CD4-positive, alpha-beta T cell (primary cell): ENCODE results near the gene TRPC4AP. TPM values are rescaled to one million over a fixed set of nuclear protein-coding genes. Genes with fewer than 3 reads are reported as not detected.

Source experiments
- ATAC-seq: fragments of 200-7000 bp; cut with Tn5 transposase; one replicate; pipeline ENCODE4 v1.10.0; 2022; ENCODE audit warnings: mild to moderate bottlenecking; ENCODE audit not compliant: poor library complexity
- CTCF ChIA-PET: fragments of 350-600 bp; sonication (Branson Sonifier 250); formaldehyde crosslinking; loops from one replicate; lab custom pipeline; 2021; ENCODE audit warnings: antibody characterized with exemption, inconsistent platforms; lab: Charles Lee
- POLR2A ChIA-PET: fragments of 350-600 bp; sonication (Branson Sonifier 250); formaldehyde crosslinking; loops from one replicate; lab custom pipeline; 2021; ENCODE audit warnings: antibody characterized with exemption, inconsistent platforms; lab: Charles Lee
- DNase-seq, 14 experiments: peaks; one replicate each; pipeline ENCODE4 v3.0.0-alpha.2; 2013 to 2020; ENCODE audit warnings: mixed read lengths in 2 of 14
- H3K27ac ChIP-seq, 2 donors: one replicate each; pipeline versions ENCODE4 v1.5.1 to v1.7.0; 2013; ENCODE audit warnings: low read length in 2 of 2, low read depth in 1 of 2, mild to moderate bottlenecking in 1 of 2
- H3K27me3 ChIP-seq, 2 experiments: 1 replicate in 1 of 2; 2 replicates in 1 of 2; pipeline versions ENCODE4 v1.6.1 to v1.7.0; 2013; ENCODE audit warnings: low read length in 2 of 2, control low read depth in 1 of 2, mild to moderate bottlenecking in 1 of 2, moderate library complexity in 1 of 2; ENCODE audit not compliant: insufficient read depth in 2 of 2, control insufficient read depth in 1 of 2
- H3K36me3 ChIP-seq: one replicate; pipeline ENCODE4 v1.6.1; 2013; ENCODE audit warnings: low read length, control low read depth; ENCODE audit not compliant: insufficient read depth
- H3K4me1 ChIP-seq: one replicate; pipeline ENCODE4 v1.6.1; 2013; ENCODE audit warnings: low read length, control low read depth; ENCODE audit not compliant: insufficient read depth
- H3K4me3 ChIP-seq: one replicate; pipeline ENCODE4 v1.5.1; 2013; ENCODE audit warnings: mild to moderate bottlenecking, low read length, moderate library complexity
- H3K9me3 ChIP-seq, 2 experiments: 1 replicate in 1 of 2; 2 replicates in 1 of 2; pipeline versions ENCODE4 v1.6.1 to v1.7.0; 2013; ENCODE audit warnings: low read length in 2 of 2, mild to moderate bottlenecking in 2 of 2, control low read depth in 1 of 2, moderate library complexity in 1 of 2; ENCODE audit not compliant: control insufficient read depth in 1 of 2, insufficient read depth in 1 of 2
- H3K27ac Mint-ChIP-seq: one replicate; pipeline ENCODE4 v1.8.0; 2020; ENCODE audit warnings: mixed read lengths
- H3K27me3 Mint-ChIP-seq: one replicate; pipeline ENCODE4 v1.8.0; 2021; ENCODE audit warnings: mixed read lengths
- H3K36me3 Mint-ChIP-seq: one replicate; pipeline ENCODE4 v1.8.0; 2021; ENCODE audit warnings: low read depth, mixed read lengths
- H3K4me1 Mint-ChIP-seq: one replicate; pipeline ENCODE4 v1.8.0; 2021; ENCODE audit warnings: low read depth, mixed read lengths
- H3K4me3 Mint-ChIP-seq: one replicate; pipeline ENCODE4 v1.8.0; 2020; ENCODE audit warnings: mild to moderate bottlenecking, mixed read lengths
- H3K9me3 Mint-ChIP-seq: one replicate; pipeline ENCODE4 v1.8.0; 2020; ENCODE audit warnings: mixed read lengths
- intact Hi-C, 2 experiments: fragments of 100-400 bp; cut with DNase I in 1 of 2; cut with micrococcal nuclease in 1 of 2; formaldehyde crosslinking; loops; one replicate each; pipeline versions ENCODE4 v1.15.1 to v1.9.0; 2023 to 2025; cut with DNase I, micrococcal nuclease
- total RNA-seq, 174 experiments: library from RNA in 2 of 174; stranded (reverse) in 2 of 174; gene quantifications; one replicate each; pipeline ENCODE4 v1.2.3 and lab custom pipeline; 2021 to 2026
- TF ChIP-seq, protein P1 (sequence below): fragments of 200-600 bp; IDR thresholded peaks from one replicate; pipeline ENCODE4 v1.8.0; 2022; ENCODE audit warnings: antibody characterized with exemption, mild to moderate bottlenecking

TRPC4AP gene
- total RNA-seq, 2 experiments from 2014 or later = 56.3 to 60.6 TPM

DNA sequence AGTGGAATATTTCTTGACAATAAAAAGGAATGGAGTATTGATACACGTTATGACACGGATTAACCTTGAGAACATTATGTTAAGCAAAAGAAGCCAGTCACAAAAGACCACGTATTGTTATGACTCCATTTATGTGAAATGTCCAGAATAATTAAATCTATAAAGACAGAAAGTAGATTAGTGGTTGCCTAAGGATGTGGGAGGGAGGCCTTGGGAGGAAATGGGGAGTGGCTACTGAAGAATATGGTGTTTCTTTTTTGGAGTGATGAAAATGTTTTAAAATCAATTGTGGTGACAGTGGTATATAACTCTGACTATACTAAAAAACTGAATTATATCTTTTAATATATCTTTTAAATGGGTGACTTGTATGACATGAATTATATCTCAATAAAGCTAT is 30.1 kb downstream of the TRPC4AP start:
- Histone ChIP-seq H3K4me3 (no peak overlapping the region), H3K36me3 (peaks cover 15% of the 10 kb centered on the region), H3K9me3 (no peaks in the 10 kb centered on the region), H3K4me1 (peaks cover 4% of the 10 kb centered on the region), H3K27me3 (no peaks in the 10 kb centered on the region), H3K27ac (no peak overlapping the region)
- no peak overlapping the region for H3K4me3 Mint-ChIP-seq
- H3K36me3 Mint-ChIP-seq = peaks cover 76% of the 10 kb centered on the region
- H3K9me3 Mint-ChIP-seq = no peaks in the 10 kb centered on the region
- no peaks in the 10 kb centered on the region for H3K27me3 Mint-ChIP-seq
- TF ChIP-seq, protein P1, sequence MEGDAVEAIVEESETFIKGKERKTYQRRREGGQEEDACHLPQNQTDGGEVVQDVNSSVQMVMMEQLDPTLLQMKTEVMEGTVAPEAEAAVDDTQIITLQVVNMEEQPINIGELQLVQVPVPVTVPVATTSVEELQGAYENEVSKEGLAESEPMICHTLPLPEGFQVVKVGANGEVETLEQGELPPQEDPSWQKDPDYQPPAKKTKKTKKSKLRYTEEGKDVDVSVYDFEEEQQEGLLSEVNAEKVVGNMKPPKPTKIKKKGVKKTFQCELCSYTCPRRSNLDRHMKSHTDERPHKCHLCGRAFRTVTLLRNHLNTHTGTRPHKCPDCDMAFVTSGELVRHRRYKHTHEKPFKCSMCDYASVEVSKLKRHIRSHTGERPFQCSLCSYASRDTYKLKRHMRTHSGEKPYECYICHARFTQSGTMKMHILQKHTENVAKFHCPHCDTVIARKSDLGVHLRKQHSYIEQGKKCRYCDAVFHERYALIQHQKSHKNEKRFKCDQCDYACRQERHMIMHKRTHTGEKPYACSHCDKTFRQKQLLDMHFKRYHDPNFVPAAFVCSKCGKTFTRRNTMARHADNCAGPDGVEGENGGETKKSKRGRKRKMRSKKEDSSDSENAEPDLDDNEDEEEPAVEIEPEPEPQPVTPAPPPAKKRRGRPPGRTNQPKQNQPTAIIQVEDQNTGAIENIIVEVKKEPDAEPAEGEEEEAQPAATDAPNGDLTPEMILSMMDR = no peak
- POLR2A ChIA-PET = no interaction called here
- no peak for ATAC-seq
- DNase-seq = no peak
- H3K4me1 Mint-ChIP-seq = peaks cover 54% of the 10 kb centered on the region
- CTCF ChIA-PET = interaction anchor here (1.8 kb wide), 1 partner anchor 11 kb away, joined by 3 read pairs; no protein-coding TSS in a partner anchor
- intact Hi-C loops = no loop called here
- no peak overlapping the region for H3K27ac Mint-ChIP-seq

DNA sequence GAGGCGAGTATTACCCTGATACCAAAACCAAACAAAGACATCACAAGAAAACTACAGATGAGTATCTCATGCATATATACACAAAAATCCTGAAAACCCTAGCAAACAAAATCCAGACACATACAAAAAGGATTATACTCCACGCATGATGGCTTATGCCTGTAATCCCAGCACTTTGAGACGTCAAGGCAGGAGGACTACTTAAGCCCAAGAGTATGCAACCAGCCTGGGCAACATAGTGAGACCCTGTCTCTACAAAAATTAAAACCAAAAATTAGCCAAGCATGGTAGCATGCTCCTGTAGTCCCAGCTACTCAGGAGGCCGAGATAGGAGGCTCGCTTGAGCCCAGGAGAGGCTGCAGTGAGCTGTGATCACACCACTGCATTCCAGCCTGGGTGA is 32.4 kb downstream of the TRPC4AP start:
- ATAC-seq = no peak
- Mint-ChIP-seq H3K36me3 (peaks cover 75% of the 10 kb centered on the region), H3K4me3 (no peak overlapping the region)

DNA sequence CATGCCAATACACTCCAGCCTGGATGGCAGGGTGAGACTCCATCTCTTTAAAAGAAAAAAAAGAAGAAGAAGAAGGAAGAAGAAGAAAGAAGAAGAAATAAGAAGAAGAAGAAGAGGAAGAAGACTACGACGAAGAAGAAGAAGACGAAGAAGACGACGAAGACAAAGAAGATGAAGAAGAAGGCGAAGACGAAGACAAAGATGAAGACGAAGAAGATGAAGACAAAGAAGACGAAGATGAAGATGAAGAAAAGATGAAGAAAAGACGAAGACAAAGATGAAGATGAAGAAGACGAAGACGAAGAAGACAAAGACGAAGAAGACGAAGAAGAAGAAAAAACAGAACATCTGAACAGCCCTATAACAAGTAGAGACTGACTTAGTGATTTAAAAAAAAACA is 33.0 kb downstream of the TRPC4AP start:
- peaks cover 46% of the 10 kb centered on the region for H3K4me1 Mint-ChIP-seq
- TF ChIP-seq, protein P1 = no peak
- H3K27ac ChIP-seq = no peak overlapping the region
- POLR2A ChIA-PET = interaction anchor here (0.6 kb wide), 1 partner anchor 217 kb away, joined by 3 read pairs; no protein-coding TSS in a partner anchor
- H3K36me3 ChIP-seq = peaks cover 11% of the 10 kb centered on the region
- peaks cover 76% of the 10 kb centered on the region for H3K36me3 Mint-ChIP-seq
- no peaks in the 10 kb centered on the region for H3K9me3 ChIP-seq
- no peak overlapping the region for H3K4me3 ChIP-seq
- intact Hi-C loops = no loop called here
- CTCF ChIA-PET = no interaction called here
- no peak overlapping the region for H3K27ac Mint-ChIP-seq
- no peaks in the 10 kb centered on the region for H3K4me1 ChIP-seq
- H3K4me3 Mint-ChIP-seq = no peak overlapping the region
- DNase-seq (no peak), ATAC-seq (no peak)
- no peaks in the 10 kb centered on the region for H3K27me3 Mint-ChIP-seq
- no peaks in the 10 kb centered on the region for H3K9me3 Mint-ChIP-seq
- no peaks in the 10 kb centered on the region for H3K27me3 ChIP-seq

More for the DNA sequence above, 32.4 kb downstream of the TRPC4AP start:
- no peak overlapping the region for H3K4me3 ChIP-seq
- H3K4me1 ChIP-seq = no peaks in the 10 kb centered on the region
- no peaks in the 10 kb centered on the region for H3K27me3 ChIP-seq
- POLR2A ChIA-PET = no interaction called here
- no peak overlapping the region for H3K27ac ChIP-seq
- TF ChIP-seq, protein P1 = no peak
- Mint-ChIP-seq H3K27me3 (no peaks in the 10 kb centered on the region), H3K27ac (no peak overlapping the region), H3K9me3 (no peaks in the 10 kb centered on the region), H3K4me1 (peaks cover 47% of the 10 kb centered on the region)
- no peaks in the 10 kb centered on the region for H3K9me3 ChIP-seq
- H3K36me3 ChIP-seq = peaks cover 8% of the 10 kb centered on the region
- CTCF ChIA-PET = no interaction called here
- intact Hi-C loops = no loop called here
- DNase-seq = no peak
